H1 (cell line): Measurements from ENCODE around the gene ADAT3. TPM values are rescaled to one million over a fixed set of nuclear protein-coding genes. Genes with fewer than 3 reads are reported as not detected.

Experiments used
- CTCF ChIA-PET: fragments of 300-600 bp; sonication (Branson Sonifier 250); formaldehyde crosslinking; loops from one replicate; lab custom pipeline; 2021; ENCODE audit not compliant: partially characterized antibody; lab: Charles Lee
- POLR2A ChIA-PET: fragments of 300-600 bp; sonication (Branson Sonifier 250); formaldehyde crosslinking; loops from one replicate; lab custom pipeline; 2021; ENCODE audit warnings: inconsistent platforms; ENCODE audit not compliant: partially characterized antibody; lab: Charles Lee
- DNase-seq, 2 experiments: peaks; one replicate each; pipeline versions ENCODE4 v3.0.0 to v3.0.0-alpha.2; 2010 to 2022; ENCODE audit warnings: low spot score in 2 of 2, low read depth in 1 of 2, mixed read lengths in 1 of 2
- FAIRE-seq: peaks from 2 replicates; lab custom pipeline; 2011; peaks lifted over from hg19 to GRCh38; lab: Jason Lieb, UNC
- H2AFZ ChIP-seq: 2 replicates; pipeline ENCODE4 v1.8.1; 2012; ENCODE audit warnings: low read length, inconsistent platforms
- H2AK5ac ChIP-seq: 2 replicates; pipeline ENCODE4 v1.6.1; 2013; ENCODE audit warnings: low read depth, low read length
- H2BK120ac ChIP-seq: replicated peaks from 2 replicates; pipeline ENCODE3; 2013; ENCODE audit warnings: low read depth, low read length, inconsistent platforms
- H2BK12ac ChIP-seq: 2 replicates; pipeline ENCODE4 v1.6.1; 2013; ENCODE audit warnings: low read depth, low read length
- H2BK15ac ChIP-seq: 2 replicates; pipeline ENCODE4 v1.6.1; 2013; ENCODE audit warnings: low read length
- H2BK20ac ChIP-seq: 2 replicates; pipeline ENCODE4 v1.6.1; 2013; ENCODE audit warnings: low read length
- H2BK5ac ChIP-seq: 2 replicates; pipeline ENCODE4 v1.6.1; 2013; ENCODE audit warnings: low read depth, low read length
- H3K14ac ChIP-seq: 2 replicates; pipeline ENCODE4 v1.6.1; 2013; ENCODE audit warnings: inconsistent platforms; ENCODE audit not compliant: insufficient read length
- H3K18ac ChIP-seq: 2 replicates; pipeline ENCODE4 v1.6.1; 2013; ENCODE audit warnings: low read length; ENCODE audit errors: extremely low read depth
- H3K23ac ChIP-seq: 2 replicates; pipeline ENCODE4 v1.6.1; 2013; ENCODE audit warnings: inconsistent platforms; ENCODE audit not compliant: insufficient read length
- H3K23me2 ChIP-seq: 2 replicates; pipeline ENCODE4 v1.6.1; 2013; ENCODE audit warnings: low read depth, low read length
- H3K27ac ChIP-seq: 2 replicates; pipeline ENCODE4 v1.6.1; 2011; ENCODE audit warnings: low read depth, low read length, inconsistent platforms
- H3K27me3 ChIP-seq, 4 experiments: replicated peaks in 1 of 4; 1 replicate in 1 of 4; 2 replicates in 3 of 4; pipeline versions ENCODE4 v1.6.1 to v1.8.1; 2011 to 2013; ENCODE audit warnings: low read length in 3 of 4, mild to moderate bottlenecking in 3 of 4, inconsistent platforms in 2 of 4, mixed read lengths in 2 of 4, moderate library complexity in 1 of 4; ENCODE audit not compliant: control insufficient read depth in 3 of 4, insufficient read depth in 3 of 4; ENCODE audit errors: extremely low read depth in 1 of 4
- H3K36me3 ChIP-seq, 4 experiments: 2 replicates each; pipeline versions ENCODE4 v1.6.1 to v1.8.1; 2011 to 2013; ENCODE audit warnings: mild to moderate bottlenecking in 4 of 4, low read length in 3 of 4, moderate library complexity in 2 of 4, control low read depth in 1 of 4, inconsistent platforms in 1 of 4; ENCODE audit not compliant: insufficient read depth in 4 of 4, control insufficient read depth in 2 of 4
- H3K4ac ChIP-seq: replicated peaks from 2 replicates; pipeline ENCODE3; 2013; ENCODE audit warnings: low read length, low read depth, mixed read lengths, inconsistent platforms; ENCODE audit not compliant: insufficient read length
- H3K4me1 ChIP-seq, 4 experiments: replicated peaks in 1 of 4; 1 replicate in 1 of 4; 2 replicates in 3 of 4; pipeline versions ENCODE4 v1.6.1 to v1.8.1; 2011 to 2013; ENCODE audit warnings: low read length in 3 of 4, inconsistent platforms in 2 of 4, mixed read lengths in 1 of 4; ENCODE audit not compliant: insufficient read depth in 4 of 4, control insufficient read depth in 3 of 4
- H3K4me2 ChIP-seq, 2 experiments: 2 replicates each; pipeline versions ENCODE4 v1.6.1 to v1.8.1; 2011 to 2013; ENCODE audit warnings: low read depth in 2 of 2, low read length in 2 of 2, control low read depth in 1 of 2, inconsistent platforms in 1 of 2, mild to moderate bottlenecking in 1 of 2; ENCODE audit not compliant: insufficient read depth in 1 of 2
- H3K4me3 ChIP-seq, 4 experiments: fragments of 200-600, 300-600 bp in 1 of 4; sonication (generic), shearing (Covaris generic), sonication (Bioruptor Twin) in 1 of 4; 2 replicates each; pipeline versions ENCODE4 v1.5.1 to v1.8.1; 2011 to 2016; ENCODE audit warnings: low read length in 4 of 4, low read depth in 3 of 4, control low read depth in 2 of 4, inconsistent platforms in 2 of 4, mild to moderate bottlenecking in 2 of 4, mixed read lengths in 1 of 4, moderate library complexity in 1 of 4; ENCODE audit not compliant: insufficient read depth in 2 of 4; ENCODE audit errors: extremely low read depth in 1 of 4
- H3K56ac ChIP-seq: replicated peaks from 2 replicates; pipeline ENCODE3; 2013; ENCODE audit warnings: low read depth, mild to moderate bottlenecking, mixed read lengths, low read length, inconsistent platforms; ENCODE audit not compliant: insufficient read length
- H3K79me1 ChIP-seq: 2 replicates; pipeline ENCODE4 v1.6.1; 2013; ENCODE audit warnings: low read depth, low read length, control low read depth
- H3K79me2 ChIP-seq, 2 experiments: 2 replicates each; pipeline versions ENCODE4 v1.6.1 to v1.8.1; 2012 to 2013; ENCODE audit warnings: low read length in 2 of 2, mild to moderate bottlenecking in 2 of 2, inconsistent platforms in 1 of 2; ENCODE audit not compliant: insufficient read depth in 2 of 2, control insufficient read depth in 1 of 2
- H3K9ac ChIP-seq, 4 experiments: replicated peaks in 1 of 4; 1 replicate in 1 of 4; 2 replicates in 3 of 4; pipeline versions ENCODE4 v1.6.1 to v1.8.1; 2011 to 2013; ENCODE audit warnings: low read depth in 3 of 4, low read length in 3 of 4, control low read depth in 2 of 4, mild to moderate bottlenecking in 2 of 4, moderate library complexity in 2 of 4, inconsistent platforms in 1 of 4; ENCODE audit errors: extremely low read depth in 1 of 4
- H3K9me3 ChIP-seq, 2 experiments: 2 replicates each; pipeline versions ENCODE4 v1.6.1 to v1.8.1; 2012 to 2013; ENCODE audit warnings: mild to moderate bottlenecking in 2 of 2, moderate library complexity in 2 of 2, control low read depth in 1 of 2, inconsistent platforms in 1 of 2, low read depth in 1 of 2, low read length in 1 of 2, mixed read lengths in 1 of 2; ENCODE audit not compliant: insufficient read depth in 2 of 2
- H4K20me1 ChIP-seq, 2 experiments: replicated peaks in 1 of 2; 2 replicates each; pipeline versions ENCODE3 to v1.8.1; 2011 to 2013; ENCODE audit warnings: inconsistent platforms in 2 of 2, low read length in 2 of 2, mild to moderate bottlenecking in 1 of 2; ENCODE audit not compliant: insufficient read depth in 2 of 2, control insufficient read depth in 1 of 2
- H4K5ac ChIP-seq: 2 replicates; pipeline ENCODE4 v1.6.1; 2013; ENCODE audit warnings: low read length, low read depth, mixed read lengths, inconsistent platforms; ENCODE audit not compliant: insufficient read length
- H4K8ac ChIP-seq: 2 replicates; pipeline ENCODE4 v1.8.0; 2013; ENCODE audit warnings: mild to moderate bottlenecking, moderate library complexity, low read length, inconsistent platforms; ENCODE audit not compliant: insufficient read depth; ENCODE audit errors: extremely low read depth
- H4K91ac ChIP-seq: replicated peaks from 2 replicates; pipeline ENCODE3; 2013; ENCODE audit warnings: low read length, mixed read lengths, inconsistent platforms; ENCODE audit not compliant: insufficient read length
- CREB1 ChIP-seq: IDR thresholded peaks from 2 replicates; pipeline ENCODE4 v1.6.1; 2012; ENCODE audit warnings: inconsistent platforms
- CTBP2 ChIP-seq: IDR thresholded peaks from 2 replicates; pipeline ENCODE4 v1.7.0; 2011; ENCODE audit warnings: borderline replicate concordance, mild to moderate bottlenecking, moderate library complexity, mixed read lengths, low read length; ENCODE audit not compliant: insufficient read depth, insufficient read length
- GABPA ChIP-seq: IDR thresholded peaks from 2 replicates; pipeline ENCODE4 v1.6.1; 2011; ENCODE audit warnings: mild to moderate bottlenecking, low read length, moderate library complexity, borderline replicate concordance; ENCODE audit not compliant: insufficient read depth
- NANOG ChIP-seq: IDR thresholded peaks from 2 replicates; pipeline ENCODE4 v1.6.1; 2011; ENCODE audit warnings: low read length, low read depth, mild to moderate bottlenecking, inconsistent platforms; ENCODE audit not compliant: insufficient read depth, poor library complexity, severe bottlenecking
- RBBP5 ChIP-seq: IDR thresholded peaks from 2 replicates; pipeline ENCODE4 v1.7.1; 2012; ENCODE audit warnings: low read depth, mild to moderate bottlenecking, inconsistent platforms, low read length, moderate library complexity, borderline replicate concordance
- SP4 ChIP-seq: IDR thresholded peaks from 2 replicates; pipeline ENCODE4 v1.6.1; 2012; ENCODE audit warnings: low read length, inconsistent platforms
- YY1 ChIP-seq: IDR thresholded peaks from 2 replicates; pipeline ENCODE4 v1.6.1; 2011; ENCODE audit warnings: low read depth, mild to moderate bottlenecking, low read length
- WGBS, 2 experiments: shearing (Covaris generic) in 1 of 2; methylation state at CpG; one replicate each; pipeline versions ENCODE4 v1.1.6 to v1.1.7; 2013 to 2015; ENCODE audit warnings: low lambda C conversion rate in 2 of 2, mixed read lengths in 2 of 2, inconsistent platforms in 1 of 2, low coverage in 1 of 2, missing lambda C conversion rate in 1 of 2; ENCODE audit not compliant: insufficient replicate concordance in 2 of 2, insufficient coverage in 1 of 2, insufficient read length in 1 of 2; ENCODE audit errors: extremely low coverage in 1 of 2, missing lambda C conversion rate in 1 of 2; 5-methylcytosine and 5-hydroxymethylcytosine counted together
- polyA plus RNA-seq, 7 experiments: library from polyadenylated mRNA; depleted of rRNA in 3 of 7; stranded (reverse) in 5 of 7; unstranded in 2 of 7; fragments of >200 nt in 5 of 7; fragments of 200-250 nt in 2 of 7; gene quantifications; 1 replicate in 5 of 7; 2 replicates in 1 of 7; 4 replicates in 1 of 7; pipeline versions ENCODE4 v1.2.1 to v1.2.3, GENCODE V29; 2011 to 2013; ENCODE audit warnings: missing spikeins in 2 of 7, mixed read lengths in 2 of 7
- total RNA-seq: library from RNA; stranded (reverse); fragmentation: NEBNext Ultra II Directional; extraction: Animal tissue kit (Norgen Biotek cat#: 25700); gene quantifications from 2 replicates; pipeline ENCODE4 v1.2.1, GENCODE V29; 2021
- TF ChIP-seq, protein P1 (sequence below), 3 experiments: IDR thresholded peaks; 1 replicate in 2 of 3; 2 replicates in 1 of 3; pipeline versions ENCODE4 v1.5.1 to v1.6.1; 2011; ENCODE audit warnings: low read length in 3 of 3, mild to moderate bottlenecking in 3 of 3, inconsistent platforms in 2 of 3, low read depth in 1 of 3, moderate library complexity in 1 of 3; ENCODE audit not compliant: insufficient read depth in 1 of 3; ENCODE audit errors: control extremely low read depth in 1 of 3

The ADAT3 gene
- total and polyA plus RNA-seq, 2 of the 8 experiments (the other 6 are each of a cell fraction or from before 2014, with no cell fraction given): 5.4 to 10.8 TPM

DNA sequence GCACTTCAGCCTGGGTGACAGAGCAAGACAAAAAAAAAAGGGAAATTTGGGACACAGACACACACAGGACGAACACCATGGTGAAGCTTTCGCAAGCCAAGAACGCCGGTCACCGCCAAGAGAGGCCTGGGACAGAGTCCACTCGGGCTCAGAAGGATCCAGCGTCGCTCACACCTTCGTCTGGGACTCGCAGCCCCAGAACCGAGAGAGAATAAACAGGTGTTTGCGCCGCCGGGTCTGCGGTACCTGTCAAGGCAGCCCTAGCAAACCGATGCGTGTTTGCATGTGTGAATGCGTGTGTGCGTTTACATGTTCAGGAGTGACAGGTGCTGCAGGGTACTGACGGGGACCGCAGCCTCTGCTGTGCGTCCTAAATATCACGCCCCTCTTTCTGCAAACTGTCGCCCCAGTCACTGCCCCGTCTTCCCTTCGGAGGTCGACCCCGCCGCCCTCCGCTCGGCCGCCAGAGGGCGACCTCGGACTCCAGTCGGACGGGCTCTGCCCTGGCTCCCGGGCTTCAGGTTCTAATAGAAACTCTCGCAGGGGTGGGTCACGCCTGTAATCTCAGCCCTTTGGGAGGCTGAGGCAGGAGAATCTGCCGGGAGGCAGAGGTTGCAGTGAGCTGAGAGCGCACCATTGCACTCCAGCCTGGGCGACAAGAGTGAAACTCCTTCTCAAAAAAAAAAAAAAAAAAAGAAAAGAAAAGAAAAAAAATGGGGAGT, 24.0 kb downstream of the ADAT3 start:
- Histone ChIP-seq H2BK15ac (no peak overlapping the region), H2BK5ac (no peak overlapping the region), H3K36me3 (peaks cover 0 to 6% (median 1%) of the 10 kb centered on the region in 4 experiments; a peak in 4 of 8 replicates), H2BK20ac (no peak overlapping the region), H2BK12ac (no peak overlapping the region), H2BK120ac (no peak overlapping the region), H3K4me1 (peaks cover 0 to 8% (median 4%) of the 10 kb centered on the region in 4 experiments; a peak in 4 of 7 replicates), H3K18ac (no peak overlapping the region), H3K27ac (no peak overlapping the region), H4K91ac (no peak overlapping the region), H2AFZ (no peak overlapping the region), H3K9me3 (peaks cover 3 to 9% of the 10 kb centered on the region in 2 experiments; a peak in 2 of 4 replicates), H3K23me2 (peaks cover 4% of the 10 kb centered on the region; the same call in 1 of the 2 replicates), H3K56ac (no peak overlapping the region), H2AK5ac (no peak overlapping the region), H4K8ac (no peak overlapping the region), H3K4me2 (peak overlapping the region; percentile 50 to 75), H3K79me1 (no peaks in the 10 kb centered on the region), H4K5ac (no peak overlapping the region), H3K4me3 (peak overlapping the region in 3 of 4 experiments; percentile 20 to 52 (median 36); a peak in 5 of 8 replicates), H3K27me3 (no peaks in the 10 kb centered on the region; a peak in 1 of 7 replicates), H3K23ac (no peak overlapping the region), H3K14ac (no peak overlapping the region), H4K20me1 (no peaks in the 10 kb centered on the region), H3K9ac (no peak overlapping the region), H3K79me2 (no peaks in the 10 kb centered on the region), H3K4ac (no peak overlapping the region)
- 28% methylated on average over 41 of the region's 42 CpGs; no CpG with 5 or more reads in 1 of the 2 experiments for WGBS, 2 experiments
- CTCF ChIA-PET: interaction anchor here (0.6 to 4.7 kb wide), 45 partner anchors 8 to 386 kb away, joined by 3 to 40 read pairs (median 5); partner anchors contain the start of genes ADAT3 and SCAMP4
- POLR2A ChIA-PET: interaction anchor here (0.9 to 2.7 kb wide), 5 partner anchors 9 to 43 kb away, joined by 3 to 13 read pairs (median 4); no protein-coding TSS in a partner anchor
- no peak for FAIRE-seq
- DNase-seq: peak in 1 of 2 experiments; percentile 95
- TF ChIP-seq NANOG (no peak), YY1 (0 out of 2 replicates have a peak, but pooled peaks have one; percentile 33), CREB1 (0 out of 2 replicates have a peak, but pooled peaks have one; percentile 12), CTBP2 (no peak), RBBP5 (no peak), GABPA (peak; percentile 72; the same call in 1 of the 2 replicates), SP4 (0 out of 2 replicates have a peak, but pooled peaks have one; percentile 63)
- TF ChIP-seq, protein P1, sequence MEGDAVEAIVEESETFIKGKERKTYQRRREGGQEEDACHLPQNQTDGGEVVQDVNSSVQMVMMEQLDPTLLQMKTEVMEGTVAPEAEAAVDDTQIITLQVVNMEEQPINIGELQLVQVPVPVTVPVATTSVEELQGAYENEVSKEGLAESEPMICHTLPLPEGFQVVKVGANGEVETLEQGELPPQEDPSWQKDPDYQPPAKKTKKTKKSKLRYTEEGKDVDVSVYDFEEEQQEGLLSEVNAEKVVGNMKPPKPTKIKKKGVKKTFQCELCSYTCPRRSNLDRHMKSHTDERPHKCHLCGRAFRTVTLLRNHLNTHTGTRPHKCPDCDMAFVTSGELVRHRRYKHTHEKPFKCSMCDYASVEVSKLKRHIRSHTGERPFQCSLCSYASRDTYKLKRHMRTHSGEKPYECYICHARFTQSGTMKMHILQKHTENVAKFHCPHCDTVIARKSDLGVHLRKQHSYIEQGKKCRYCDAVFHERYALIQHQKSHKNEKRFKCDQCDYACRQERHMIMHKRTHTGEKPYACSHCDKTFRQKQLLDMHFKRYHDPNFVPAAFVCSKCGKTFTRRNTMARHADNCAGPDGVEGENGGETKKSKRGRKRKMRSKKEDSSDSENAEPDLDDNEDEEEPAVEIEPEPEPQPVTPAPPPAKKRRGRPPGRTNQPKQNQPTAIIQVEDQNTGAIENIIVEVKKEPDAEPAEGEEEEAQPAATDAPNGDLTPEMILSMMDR (IDR thresholded peaks at IDR 0.05; ENCODE audit: control extremely low read depth in 1 of 3, insufficient read depth in 1 of 3, low read depth in 1 of 3, low read length in 3 of 3): peak; percentile 83 to 89 (median 89)
